H9 (cell line): ENCODE results near the gene DUSP5. TPM values are rescaled to one million over a fixed set of nuclear protein-coding genes. Genes with fewer than 3 reads are reported as not detected.
"Not testable (repeated sequence)": the region's sequence is repeated elsewhere in the genome, so short reads cannot be mapped to it uniquely, and the experiment has no call there.

Experiments
- DNase-seq: peaks from one replicate; pipeline ENCODE4 v3.0.0-alpha.2; 2017
- H2AFZ ChIP-seq: one replicate; pipeline ENCODE4 v1.6.1; 2013; ENCODE audit warnings: mild to moderate bottlenecking, low read length, control low read depth, moderate library complexity
- H2AK5ac ChIP-seq: 2 replicates; pipeline ENCODE4 v1.6.1; 2013; ENCODE audit warnings: low read length, control low read depth, mixed read lengths; ENCODE audit not compliant: insufficient read length
- H2BK120ac ChIP-seq: one replicate; pipeline ENCODE4 v1.6.1; 2013; ENCODE audit warnings: low read depth, mild to moderate bottlenecking, low read length, control low read depth, inconsistent platforms; ENCODE audit not compliant: poor library complexity, severe bottlenecking
- H2BK12ac ChIP-seq: 2 replicates; pipeline ENCODE4 v1.6.1; 2013; ENCODE audit warnings: low read length, control low read depth, mixed read lengths, low read depth; ENCODE audit not compliant: insufficient read length
- H2BK15ac ChIP-seq: 2 replicates; pipeline ENCODE4 v1.6.1; 2013; ENCODE audit warnings: low read depth, low read length, control low read depth
- H2BK20ac ChIP-seq: one replicate; pipeline ENCODE4 v1.6.1; 2013; ENCODE audit warnings: low read depth, mild to moderate bottlenecking, low read length, control low read depth, inconsistent platforms; ENCODE audit not compliant: poor library complexity, severe bottlenecking
- H2BK5ac ChIP-seq: 2 replicates; pipeline ENCODE4 v1.6.1; 2013; ENCODE audit warnings: low read length, control low read depth, mixed read lengths; ENCODE audit not compliant: insufficient read length
- H3K14ac ChIP-seq: 2 replicates; pipeline ENCODE4 v1.6.1; 2013; ENCODE audit warnings: low read length, control low read depth; ENCODE audit not compliant: insufficient read depth
- H3K18ac ChIP-seq: 2 replicates; pipeline ENCODE4 v1.6.1; 2013; ENCODE audit warnings: low read depth, mild to moderate bottlenecking, mixed read lengths, low read length, control low read depth; ENCODE audit not compliant: insufficient read length
- H3K23ac ChIP-seq: 2 replicates; pipeline ENCODE4 v1.6.1; 2013; ENCODE audit warnings: low read length, control low read depth, mixed read lengths, low read depth; ENCODE audit not compliant: insufficient read length
- H3K23me2 ChIP-seq: 2 replicates; pipeline ENCODE4 v1.6.1; 2013; ENCODE audit warnings: low read depth, mild to moderate bottlenecking, mixed read lengths, low read length, control low read depth; ENCODE audit not compliant: insufficient read length, poor library complexity, severe bottlenecking
- H3K27ac ChIP-seq: 2 replicates; pipeline ENCODE4 v1.5.1; 2013; ENCODE audit warnings: low read length, control low read depth, mixed read lengths, low read depth; ENCODE audit not compliant: insufficient read length
- H3K27me3 ChIP-seq: 2 replicates; pipeline ENCODE4 v1.6.1; 2013; ENCODE audit warnings: low read length, control low read depth, inconsistent platforms; ENCODE audit not compliant: insufficient read depth
- H3K4ac ChIP-seq: 2 replicates; pipeline ENCODE4 v1.6.1; 2013; ENCODE audit warnings: low read depth, mild to moderate bottlenecking, control low read depth, inconsistent platforms, low read length, moderate library complexity
- H3K4me1 ChIP-seq: 2 replicates; pipeline ENCODE4 v1.6.1; 2013; ENCODE audit warnings: low read length, control low read depth, inconsistent platforms; ENCODE audit not compliant: insufficient read depth
- H3K4me2 ChIP-seq: 2 replicates; pipeline ENCODE4 v1.6.1; 2013; ENCODE audit warnings: low read length, control low read depth, mixed read lengths; ENCODE audit not compliant: insufficient read length, insufficient read depth
- H3K56ac ChIP-seq: 2 replicates; pipeline ENCODE4 v1.6.1; 2013; ENCODE audit warnings: low read depth, mild to moderate bottlenecking, mixed read lengths, low read length, control low read depth; ENCODE audit not compliant: insufficient read length
- H3K79me1 ChIP-seq: 2 replicates; pipeline ENCODE4 v1.6.1; 2013; ENCODE audit warnings: low read depth, mild to moderate bottlenecking, moderate library complexity, low read length, control low read depth, inconsistent platforms; ENCODE audit not compliant: insufficient read depth, poor library complexity, severe bottlenecking
- H3K79me2 ChIP-seq: 2 replicates; pipeline ENCODE4 v1.6.1; 2013; ENCODE audit warnings: low read length, control low read depth, inconsistent platforms; ENCODE audit not compliant: insufficient read depth
- H3K9ac ChIP-seq: 2 replicates; pipeline ENCODE4 v1.6.1; 2013; ENCODE audit warnings: low read length, control low read depth, mixed read lengths; ENCODE audit not compliant: insufficient read length; ENCODE audit errors: extremely low read depth
- H3K9me3 ChIP-seq: one replicate; pipeline ENCODE4 v1.6.1; 2013; ENCODE audit warnings: low read depth, low read length, inconsistent platforms; ENCODE audit not compliant: control insufficient read depth
- H3T11ph ChIP-seq: one replicate; pipeline ENCODE4 v1.6.1; 2013; ENCODE audit warnings: mild to moderate bottlenecking, low read length, control low read depth, inconsistent platforms
- H4K20me1 ChIP-seq: one replicate; pipeline ENCODE4 v1.6.1; 2013; ENCODE audit not compliant: control insufficient read depth, insufficient read length, insufficient read depth
- H4K5ac ChIP-seq: 2 replicates; pipeline ENCODE4 v1.6.1; 2013; ENCODE audit warnings: low read depth, mild to moderate bottlenecking, mixed read lengths, low read length, control low read depth; ENCODE audit not compliant: insufficient read length
- H4K8ac ChIP-seq: replicated peaks from 2 replicates; pipeline ENCODE4 v1.6.1; 2013; ENCODE audit warnings: low read length, control low read depth, mixed read lengths, low read depth; ENCODE audit not compliant: insufficient read length
- H4K91ac ChIP-seq: 2 replicates; pipeline ENCODE4 v1.6.1; 2013; ENCODE audit warnings: low read depth, mild to moderate bottlenecking, moderate library complexity, mixed read lengths, low read length, control low read depth; ENCODE audit not compliant: insufficient read length
- H3K27ac Mint-ChIP-seq, 3 experiments: 2 replicates in 2 of 3; 3 replicates in 1 of 3; pipeline ENCODE4 v1.8.0; 2020 to 2021; ENCODE audit warnings: mixed read lengths in 3 of 3, mild to moderate bottlenecking in 1 of 3, moderate library complexity in 1 of 3
- H3K27me3 Mint-ChIP-seq: 2 replicates; pipeline ENCODE4 v1.8.0; 2021; ENCODE audit warnings: low read depth, mild to moderate bottlenecking, moderate library complexity, mixed read lengths
- H3K36me3 Mint-ChIP-seq, 3 experiments: 2 replicates in 2 of 3; 3 replicates in 1 of 3; pipeline ENCODE4 v1.8.0; 2020 to 2021; ENCODE audit warnings: low read depth in 3 of 3, mixed read lengths in 3 of 3; ENCODE audit not compliant: insufficient read depth in 1 of 3
- H3K4me1 Mint-ChIP-seq, 2 experiments: 2 replicates each; pipeline ENCODE4 v1.8.0; 2020; ENCODE audit warnings: mixed read lengths in 2 of 2
- H3K4me3 Mint-ChIP-seq, 2 experiments: 2 replicates in 1 of 2; 3 replicates in 1 of 2; pipeline ENCODE4 v1.8.0; 2020 to 2021; ENCODE audit warnings: mild to moderate bottlenecking in 2 of 2, mixed read lengths in 2 of 2, moderate library complexity in 1 of 2
- H3K9me3 Mint-ChIP-seq, 2 experiments: 2 replicates in 1 of 2; 3 replicates in 1 of 2; pipeline ENCODE4 v1.8.0; 2020; ENCODE audit warnings: mild to moderate bottlenecking in 2 of 2, mixed read lengths in 2 of 2, moderate library complexity in 1 of 2
- WGBS: extraction: QIAGEN DNeasy Blood & Tissue Kit; methylation state at CpG from one replicate; pipeline ENCODE4 v1.1.7; 2013; ENCODE audit warnings: missing lambda C conversion rate, low lambda C conversion rate, mixed read lengths; ENCODE audit not compliant: insufficient read length; ENCODE audit errors: extremely low coverage; 5-methylcytosine and 5-hydroxymethylcytosine counted together
- total RNA-seq: library from RNA; stranded (reverse); gene quantifications from 2 replicates; pipeline ENCODE4 v1.2.1, GENCODE V29; 2021

The DUSP5 gene
- total RNA-seq, 1 experiment from 2014 or later = 29.3 TPM

GRCh38 chr10:110470541-110470940 is 27.2 kb upstream of the DUSP5 start:
- H4K20me1 ChIP-seq, H2BK12ac ChIP-seq, H3K4ac ChIP-seq, H2BK20ac ChIP-seq, H3K23me2 ChIP-seq, H3K56ac ChIP-seq, H2BK15ac ChIP-seq, H3K9me3 Mint-ChIP-seq, DNase-seq, H2BK120ac ChIP-seq, H3K79me2 ChIP-seq, H4K91ac ChIP-seq, H3K18ac ChIP-seq, H4K8ac ChIP-seq, H3K4me1 ChIP-seq, H3K27me3 ChIP-seq, H3K79me1 ChIP-seq, H2AK5ac ChIP-seq, H3K9ac ChIP-seq, H3K4me3 Mint-ChIP-seq, H3K14ac ChIP-seq, H3K27ac Mint-ChIP-seq, H3K23ac ChIP-seq, H2BK5ac ChIP-seq, H4K5ac ChIP-seq, H3T11ph ChIP-seq, H2AFZ ChIP-seq, H3K27ac ChIP-seq, H3K9me3 ChIP-seq, H3K36me3 Mint-ChIP-seq, H3K27me3 Mint-ChIP-seq, H3K4me2 ChIP-seq: not testable (repeated sequence)
- H3K4me1 Mint-ChIP-seq = peaks cover 14 to 16% of the 10 kb centered on the region in 2 experiments
- no CpG with 5 or more reads among the region's 10 CpGs for WGBS
